Choroid plexus epithelial cell (primary cell): ENCODE results near the gene KRT17.
A peak's percentile ranks its signal among the peaks of the same experiment; 100 is the strongest.
"Not testable (repeated sequence)": the region's sequence is repeated elsewhere in the genome, so short reads cannot be mapped to it uniquely, and the experiment has no call there.

ENCODE experiments used
- DNase-seq: peaks from one replicate; pipeline ENCODE4 v3.0.0-alpha.2; 2010; ENCODE audit warnings: low read depth
- H3K4me3 ChIP-seq: 2 replicates; pipeline ENCODE4 v1.5.1; 2011; ENCODE audit warnings: low read depth, mild to moderate bottlenecking, control low read depth, low read length, moderate library complexity
- CTCF ChIP-seq: conservative IDR thresholded peaks from 2 replicates; pipeline ENCODE4 v1.5.1; 2011; ENCODE audit warnings: low read depth, mild to moderate bottlenecking, control low read depth, inconsistent platforms, low read length, moderate library complexity

The KRT17 gene

DNA sequence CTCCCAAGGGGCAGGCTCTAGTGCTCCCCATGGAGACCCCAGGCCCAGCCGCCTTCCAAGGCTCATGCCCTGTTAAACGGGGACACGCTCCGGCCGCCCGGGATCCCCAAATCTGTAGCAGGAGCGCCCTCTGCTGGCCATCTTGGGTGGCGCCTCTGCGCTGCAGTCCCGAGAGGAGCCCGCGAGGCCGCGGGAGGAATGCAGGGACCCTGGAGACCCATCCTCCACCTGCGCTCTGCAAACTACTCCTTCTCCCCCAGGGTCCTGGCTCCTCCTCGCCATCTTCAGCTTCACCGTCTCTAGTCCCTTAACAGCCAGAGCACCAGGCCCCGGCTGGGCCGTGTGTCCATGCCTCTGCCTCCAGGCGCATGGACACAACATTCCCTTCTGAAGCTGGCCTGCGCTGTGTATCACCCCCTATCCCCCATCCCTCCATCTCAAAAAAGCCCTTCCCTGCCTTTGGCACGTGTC lies 23.6 kb upstream of the KRT17 start:
- DNase-seq, result peak; percentile 67
- H3K4me3 ChIP-seq, result peak overlapping the region; percentile 51
- TF ChIP-seq CTCF, result peak; percentile 92

DNA sequence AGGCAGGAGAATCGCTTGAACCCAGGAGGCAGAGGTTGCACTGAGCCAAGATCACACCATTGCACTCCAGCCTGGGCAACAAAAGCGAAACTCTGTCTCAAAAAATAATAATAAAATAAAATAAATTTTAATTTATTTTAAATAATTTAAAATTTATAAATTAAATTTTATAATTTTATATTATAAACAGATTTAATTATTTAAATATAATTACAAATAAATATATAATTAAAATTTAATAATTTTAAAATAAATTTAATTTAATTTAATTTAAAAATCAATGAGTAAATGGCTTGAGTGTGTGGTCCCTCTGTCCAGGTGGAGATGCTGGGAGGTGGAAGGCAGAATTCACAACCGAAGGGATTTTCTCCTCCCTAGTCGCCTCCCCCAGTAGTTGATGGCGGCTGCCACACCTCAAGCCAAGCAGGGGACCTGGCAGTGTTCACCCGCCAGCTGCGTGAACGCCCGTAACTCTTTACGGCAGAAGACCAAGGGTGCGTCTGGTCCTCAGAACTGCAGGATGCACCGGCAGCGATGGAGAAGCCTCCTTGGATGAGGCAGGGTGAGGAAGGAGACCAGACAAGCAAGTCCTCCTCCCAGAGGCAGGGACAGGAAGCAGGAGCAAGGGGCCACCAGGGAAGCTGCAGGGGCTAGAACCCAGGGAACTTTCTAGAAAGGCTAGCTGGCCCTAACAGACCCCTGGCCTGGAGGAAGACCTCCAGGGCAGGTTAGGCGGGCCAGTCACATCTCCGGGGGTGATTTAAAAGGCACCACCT lies 22.9 kb upstream of the KRT17 start:
- no peak for TF ChIP-seq CTCF
- DNase-seq, result no peak
- H3K4me3 ChIP-seq, result no peak overlapping the region

GRCh38 chr17:41642252-41643156 lies 18.1 kb upstream of the KRT17 start:
- TF ChIP-seq CTCF, result no peak
- H3K4me3 ChIP-seq, result no peak overlapping the region
- no peak for DNase-seq

GRCh38 chr17:41640596-41640995 lies 16.2 kb upstream of the KRT17 start:
- not testable (repeated sequence) for DNase-seq, H3K4me3 ChIP-seq

GRCh38 chr17:41639492-41640473 lies 15.4 kb upstream of the KRT17 start:
- H3K4me3 ChIP-seq, result no peak overlapping the region
- no peak for TF ChIP-seq CTCF
- no peak for DNase-seq

- no peak for TF ChIP-seq CTCF
- no peak overlapping the region for H3K4me3 ChIP-seq
- no peak for DNase-seq
Measured at GRCh38 chr17:41638941-41639340, 14.6 kb upstream of the KRT17 start.

GRCh38 chr17:41638194-41638593 lies 13.8 kb upstream of the KRT17 start:
- no peak for DNase-seq
- H3K4me3 ChIP-seq, result no peak overlapping the region
- TF ChIP-seq CTCF, result no peak
